ENCODE data around the gene ALOX5AP. TPM values are rescaled to one million over a fixed set of nuclear protein-coding genes. Genes with fewer than 3 reads are reported as not detected.

ALOX5AP gene
- total RNA-seq, 4 donors from 2014 or later = 4.7 to 21.5 (median 12.7) TPM

- no peaks in the 10 kb centered on the region for H3K36me3 ChIP-seq
- TF ChIP-seq POLR2A (IDR thresholded peaks at IDR 0.05) (no peak), CTCF (IDR thresholded peaks at IDR 0.05) (no peak)
- intact Hi-C loops (cut with DNase I) = no loop called here
- no peaks in the 10 kb centered on the region for H3K4me1 ChIP-seq
- no peaks in the 10 kb centered on the region for H3K9me3 ChIP-seq
- no peak overlapping the region for H3K4me3 ChIP-seq
- 77 to 82% methylated on average over 3 of the region's 3 CpGs for WGBS, 2 donors
- no peak for DNase-seq
- peaks cover 0 to 6% (median 0%) of the 10 kb centered on the region in 4 donors for H3K27me3 ChIP-seq
- no peak overlapping the region for H3K27ac ChIP-seq
Measured at GRCh38 chr13:30779608-30780007, 44.3 kb downstream of the ALOX5AP start.

DNA sequence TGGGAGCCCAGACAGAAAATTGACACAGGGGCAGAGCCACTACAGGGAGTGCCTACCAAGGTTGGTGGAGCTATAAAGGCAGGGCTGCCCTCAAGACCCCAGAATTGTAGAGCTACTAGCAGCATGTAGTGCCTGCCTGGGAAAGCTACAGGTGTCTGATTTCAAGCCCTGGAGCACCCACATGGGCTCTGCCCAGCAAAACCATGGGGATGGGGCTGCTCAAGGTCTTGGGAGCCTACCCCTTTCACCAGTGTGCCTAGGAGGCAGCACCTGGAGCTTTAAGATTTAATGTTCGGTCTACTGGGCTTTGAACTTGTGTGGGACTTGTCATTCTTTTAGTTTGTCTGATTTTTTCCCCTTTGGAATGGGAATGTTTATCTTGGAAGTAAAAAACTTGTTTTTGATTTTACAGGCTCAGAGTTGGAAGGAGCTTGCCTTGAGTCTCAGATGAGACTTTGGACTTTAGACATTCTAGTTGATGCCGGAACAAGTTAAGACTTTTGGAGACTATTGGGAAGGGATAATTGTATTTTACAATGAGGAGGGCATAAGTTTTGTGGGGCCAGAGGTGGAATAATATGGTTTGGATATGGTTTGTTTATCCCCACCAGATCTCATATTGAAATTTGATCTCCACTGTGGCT, 45.1 kb downstream of the ALOX5AP start:
- Histone ChIP-seq H3K9me3 (no peaks in the 10 kb centered on the region), H3K4me3 (no peak overlapping the region), H3K27ac (no peak overlapping the region), H3K36me3 (no peaks in the 10 kb centered on the region), H3K4me1 (no peaks in the 10 kb centered on the region), H3K27me3 (peaks cover 0 to 6% (median 0%) of the 10 kb centered on the region in 4 donors)
- 82 to 85% methylated on average over 2 of the region's 2 CpGs for WGBS, 2 donors
- intact Hi-C loops (cut with DNase I) = no loop called here
- no peak for TF ChIP-seq CTCF (IDR thresholded peaks at IDR 0.05)
- TF ChIP-seq POLR2A (IDR thresholded peaks at IDR 0.05) = no peak
- DNase-seq = no peak

DNA sequence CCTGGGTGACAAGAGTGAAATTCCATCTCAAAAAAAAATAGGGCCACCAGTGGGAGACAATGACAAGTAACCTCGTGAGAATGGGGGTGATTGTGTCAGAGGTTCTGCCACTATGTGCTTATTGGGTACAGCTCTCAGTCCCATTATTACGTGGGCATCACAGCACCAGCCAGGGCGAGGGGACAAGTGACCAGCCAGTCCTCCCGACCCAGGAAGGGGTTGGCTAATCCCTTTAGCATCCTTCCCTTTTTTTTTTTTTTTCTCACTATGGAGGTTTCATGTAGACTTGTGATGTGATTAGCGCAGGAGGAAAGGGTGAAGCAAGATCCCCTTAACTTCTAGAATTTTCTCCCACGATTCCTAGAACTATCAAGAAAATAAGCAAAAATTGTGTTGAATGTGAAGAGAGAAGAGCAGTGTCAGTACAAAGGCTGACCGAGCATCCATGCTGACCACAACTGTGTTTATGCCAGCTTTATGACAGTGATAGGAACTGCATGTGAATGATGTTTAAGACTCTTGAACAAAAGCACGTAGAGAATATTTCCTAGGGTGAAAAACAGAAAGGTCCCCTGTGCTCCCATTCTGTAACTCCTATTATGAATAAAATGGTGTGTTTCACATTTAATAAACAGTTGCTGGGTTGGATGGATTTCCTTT, 50.0 kb downstream of the ALOX5AP start:
- DNase-seq = no peak
- intact Hi-C loops (cut with DNase I) = no loop called here
- no peaks in the 10 kb centered on the region for H3K9me3 ChIP-seq
- peaks cover 0 to 2% (median 0%) of the 10 kb centered on the region in 4 donors for H3K27me3 ChIP-seq
- TF ChIP-seq POLR2A (IDR thresholded peaks at IDR 0.05) = no peak
- TF ChIP-seq CTCF (IDR thresholded peaks at IDR 0.05) = no peak
- H3K36me3 ChIP-seq = no peaks in the 10 kb centered on the region
- WGBS, 2 donors = 60 to 69% methylated on average over 8 of the region's 8 CpGs
- H3K4me1 ChIP-seq = no peaks in the 10 kb centered on the region
- no peak overlapping the region for H3K4me3 ChIP-seq
- no peak overlapping the region for H3K27ac ChIP-seq

DNA sequence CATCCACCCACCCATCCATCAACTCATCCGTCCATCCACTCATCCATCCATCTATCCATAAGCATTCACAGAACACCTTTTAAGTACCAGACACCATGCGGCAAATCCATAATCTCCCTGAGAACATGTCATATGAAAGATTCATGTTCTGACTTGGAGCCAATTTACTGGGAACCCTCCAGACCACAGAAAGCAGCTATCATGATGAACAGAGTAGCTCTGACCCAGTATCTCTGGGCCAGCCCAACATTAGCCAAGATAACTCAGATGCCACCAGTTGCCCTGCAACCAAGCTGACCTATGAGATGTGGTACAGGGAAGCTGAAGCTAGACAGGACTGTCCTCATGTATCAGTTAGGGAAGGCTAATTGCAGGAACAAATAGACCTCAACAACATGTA, 51.3 kb downstream of the ALOX5AP start:
- Histone ChIP-seq H3K27ac (no peak overlapping the region), H3K4me3 (no peak overlapping the region), H3K36me3 (no peaks in the 10 kb centered on the region), H3K9me3 (no peaks in the 10 kb centered on the region), H3K4me1 (peaks cover 0 to 7% (median 4%) of the 10 kb centered on the region in 3 donors), H3K27me3 (no peaks in the 10 kb centered on the region)
- 78 to 100% methylated on average over 2 of the region's 2 CpGs for WGBS, 2 donors
- intact Hi-C loops (cut with DNase I) = no loop called here
- no peak for DNase-seq
- TF ChIP-seq CTCF (IDR thresholded peaks at IDR 0.05) (no peak), POLR2A (IDR thresholded peaks at IDR 0.05) (no peak)

- TF ChIP-seq CTCF (IDR thresholded peaks at IDR 0.05) (no peak), POLR2A (IDR thresholded peaks at IDR 0.05) (no peak)
- Histone ChIP-seq H3K9me3 (no peaks in the 10 kb centered on the region), H3K36me3 (no peaks in the 10 kb centered on the region), H3K4me3 (no peak overlapping the region), H3K27me3 (no peaks in the 10 kb centered on the region), H3K27ac (no peak overlapping the region), H3K4me1 (peaks cover 3 to 20% (median 17%) of the 10 kb centered on the region in 3 donors)
- 78 to 82% methylated on average over 11 to 13 of the region's 14 CpGs for WGBS, 2 donors
- no peak for DNase-seq
- intact Hi-C loops (cut with DNase I) = no loop called here
Measured at GRCh38 chr13:30787738-30788525, 52.6 kb downstream of the ALOX5AP start.
